Tibial artery (tissue), 4 donors: ENCODE data around the gene MMP21.

Source experiments
- DNase-seq, 2 donors: peaks; one replicate each; pipeline ENCODE4 v3.0.0-alpha.2; 2019
- H3K27ac ChIP-seq, 2 donors: fragments of 200-600 bp; sonication (generic) in 1 of 2; 1 replicate in 1 of 2; 2 replicates in 1 of 2; pipeline ENCODE4 v1.5.1; 2018 to 2019; ENCODE audit warnings: mild to moderate bottlenecking in 1 of 2
- H3K27me3 ChIP-seq, 2 donors: fragments of 200-600 bp; sonication (generic) in 1 of 2; one replicate each; pipeline versions ENCODE4 v1.5.1 to v1.6.0; 2016 to 2019
- H3K36me3 ChIP-seq, 3 donors: fragments of 200-600 bp; sonication (generic) in 2 of 3; one replicate each; pipeline ENCODE4 v1.5.1; 2016 to 2019; ENCODE audit warnings: mild to moderate bottlenecking in 2 of 3
- H3K4me1 ChIP-seq, 4 donors: fragments of 200-600 bp; sonication (generic) in 2 of 4; 1 replicate in 3 of 4; 2 replicates in 1 of 4; pipeline ENCODE4 v1.5.1; 2016 to 2019
- H3K4me3 ChIP-seq, 2 donors: fragments of 200-600 bp; sonication (generic) in 1 of 2; 1 replicate in 1 of 2; 2 replicates in 1 of 2; pipeline ENCODE4 v1.5.1; 2018 to 2019; ENCODE audit warnings: mild to moderate bottlenecking in 2 of 2
- H3K9me3 ChIP-seq, 3 donors: fragments of 200-600 bp; sonication (generic) in 1 of 3; one replicate each; pipeline ENCODE4 v1.5.1; 2016 to 2019
- intact Hi-C: fragments of 100-400 bp; cut with DNase I; formaldehyde crosslinking; loops from one replicate; pipeline ENCODE4 v1.15.0; 2023; ENCODE audit warnings: low total_unique reads
- TF ChIP-seq, protein P1 (sequence below), 2 experiments: fragments of 200-600 bp in 1 of 2; fragments of 450-650 bp in 1 of 2; IDR thresholded peaks; one replicate each; pipeline ENCODE4 v1.5.1; 2017 to 2019; ENCODE audit warnings: antibody characterized with exemption in 2 of 2, mild to moderate bottlenecking in 1 of 2, moderate library complexity in 1 of 2

The MMP21 gene, protein sequence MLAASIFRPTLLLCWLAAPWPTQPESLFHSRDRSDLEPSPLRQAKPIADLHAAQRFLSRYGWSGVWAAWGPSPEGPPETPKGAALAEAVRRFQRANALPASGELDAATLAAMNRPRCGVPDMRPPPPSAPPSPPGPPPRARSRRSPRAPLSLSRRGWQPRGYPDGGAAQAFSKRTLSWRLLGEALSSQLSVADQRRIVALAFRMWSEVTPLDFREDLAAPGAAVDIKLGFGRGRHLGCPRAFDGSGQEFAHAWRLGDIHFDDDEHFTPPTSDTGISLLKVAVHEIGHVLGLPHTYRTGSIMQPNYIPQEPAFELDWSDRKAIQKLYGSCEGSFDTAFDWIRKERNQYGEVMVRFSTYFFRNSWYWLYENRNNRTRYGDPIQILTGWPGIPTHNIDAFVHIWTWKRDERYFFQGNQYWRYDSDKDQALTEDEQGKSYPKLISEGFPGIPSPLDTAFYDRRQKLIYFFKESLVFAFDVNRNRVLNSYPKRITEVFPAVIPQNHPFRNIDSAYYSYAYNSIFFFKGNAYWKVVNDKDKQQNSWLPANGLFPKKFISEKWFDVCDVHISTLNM

DNA sequence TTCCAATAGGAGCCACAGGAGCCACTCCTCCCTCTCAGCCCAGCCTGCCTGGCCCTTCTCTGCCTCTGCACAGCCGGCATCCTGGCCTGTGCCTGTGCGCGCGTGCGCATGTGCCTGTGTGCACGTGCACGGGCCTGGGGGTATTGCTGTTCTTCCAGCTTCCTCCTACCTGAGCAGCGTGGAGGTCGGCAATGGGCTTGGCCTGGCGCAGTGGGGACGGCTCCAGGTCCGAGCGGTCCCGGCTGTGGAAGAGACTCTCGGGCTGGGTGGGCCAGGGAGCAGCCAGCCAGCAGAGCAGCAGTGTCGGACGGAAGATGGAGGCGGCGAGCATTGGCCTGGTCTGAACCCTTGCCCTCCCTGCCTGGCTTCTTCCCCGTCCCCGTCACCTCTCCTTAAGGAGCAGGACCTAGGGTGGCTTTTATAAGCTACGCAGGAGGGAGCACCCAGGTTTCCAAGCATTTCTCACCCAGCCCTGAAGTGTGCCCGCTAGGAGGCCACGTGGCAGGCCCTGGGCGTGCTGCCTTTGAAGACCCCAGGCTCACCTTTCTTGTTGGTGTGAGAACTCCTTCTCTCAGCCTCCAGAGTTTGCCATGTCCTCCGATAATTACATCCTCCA lies at the start of gene MMP21:
MMP21 (minus strand) TSS at position 331 of the 616 bp plus-strand sequence; CDS start at position 331, 0 bp downstream.
- Histone ChIP-seq H3K4me3 (no peak within 1 kb of the TSS), H3K9me3 (no peaks in the 10 kb centered on the region), H3K36me3 (no peaks in the 10 kb centered on the region), H3K27me3 (peaks cover 0 to 3% of the 10 kb centered on the region in 2 donors), H3K27ac (no peak within 1 kb of the TSS), H3K4me1 (no peaks in the 10 kb centered on the region)
- intact Hi-C loops, result no loop called here
- no peak for DNase-seq
- TF ChIP-seq, protein P1, sequence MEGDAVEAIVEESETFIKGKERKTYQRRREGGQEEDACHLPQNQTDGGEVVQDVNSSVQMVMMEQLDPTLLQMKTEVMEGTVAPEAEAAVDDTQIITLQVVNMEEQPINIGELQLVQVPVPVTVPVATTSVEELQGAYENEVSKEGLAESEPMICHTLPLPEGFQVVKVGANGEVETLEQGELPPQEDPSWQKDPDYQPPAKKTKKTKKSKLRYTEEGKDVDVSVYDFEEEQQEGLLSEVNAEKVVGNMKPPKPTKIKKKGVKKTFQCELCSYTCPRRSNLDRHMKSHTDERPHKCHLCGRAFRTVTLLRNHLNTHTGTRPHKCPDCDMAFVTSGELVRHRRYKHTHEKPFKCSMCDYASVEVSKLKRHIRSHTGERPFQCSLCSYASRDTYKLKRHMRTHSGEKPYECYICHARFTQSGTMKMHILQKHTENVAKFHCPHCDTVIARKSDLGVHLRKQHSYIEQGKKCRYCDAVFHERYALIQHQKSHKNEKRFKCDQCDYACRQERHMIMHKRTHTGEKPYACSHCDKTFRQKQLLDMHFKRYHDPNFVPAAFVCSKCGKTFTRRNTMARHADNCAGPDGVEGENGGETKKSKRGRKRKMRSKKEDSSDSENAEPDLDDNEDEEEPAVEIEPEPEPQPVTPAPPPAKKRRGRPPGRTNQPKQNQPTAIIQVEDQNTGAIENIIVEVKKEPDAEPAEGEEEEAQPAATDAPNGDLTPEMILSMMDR (IDR thresholded peaks at IDR 0.05), result no peak

DNA sequence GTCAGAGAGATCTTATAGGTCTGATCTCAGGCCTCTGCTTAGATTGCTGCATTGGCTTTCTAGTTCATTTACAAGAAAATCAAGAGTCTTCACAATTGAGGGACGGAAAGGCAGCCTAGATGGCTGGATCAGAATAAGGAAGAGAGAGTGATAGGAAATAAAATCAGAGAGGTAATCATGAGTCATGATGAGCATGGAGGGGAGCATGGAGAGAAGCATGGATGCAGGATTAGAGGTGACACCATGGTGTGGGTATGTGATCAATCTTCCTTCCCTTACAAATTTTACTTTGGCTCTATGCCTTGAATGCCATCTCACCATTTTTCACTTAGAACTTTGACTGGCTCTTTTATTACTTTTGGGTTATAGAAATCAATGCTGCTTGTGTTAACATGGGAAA lies 49.1 kb upstream of the MMP21 start:
- Histone ChIP-seq H3K9me3 (no peaks in the 10 kb centered on the region), H3K36me3 (peaks cover 17 to 34% (median 22%) of the 10 kb centered on the region in 3 donors), H3K27ac (no peak overlapping the region), H3K4me1 (peaks cover 0 to 36% (median 24%) of the 10 kb centered on the region in 4 donors), H3K27me3 (no peaks in the 10 kb centered on the region), H3K4me3 (peak overlapping the region; percentile 77 to 90)
- DNase-seq, result no peak
- intact Hi-C loops, result loop anchor here (10.0 kb wide), 1 partner anchor 100 kb away; no protein-coding TSS in a partner anchor
- TF ChIP-seq, protein P1 (IDR thresholded peaks at IDR 0.05), result no peak

DNA sequence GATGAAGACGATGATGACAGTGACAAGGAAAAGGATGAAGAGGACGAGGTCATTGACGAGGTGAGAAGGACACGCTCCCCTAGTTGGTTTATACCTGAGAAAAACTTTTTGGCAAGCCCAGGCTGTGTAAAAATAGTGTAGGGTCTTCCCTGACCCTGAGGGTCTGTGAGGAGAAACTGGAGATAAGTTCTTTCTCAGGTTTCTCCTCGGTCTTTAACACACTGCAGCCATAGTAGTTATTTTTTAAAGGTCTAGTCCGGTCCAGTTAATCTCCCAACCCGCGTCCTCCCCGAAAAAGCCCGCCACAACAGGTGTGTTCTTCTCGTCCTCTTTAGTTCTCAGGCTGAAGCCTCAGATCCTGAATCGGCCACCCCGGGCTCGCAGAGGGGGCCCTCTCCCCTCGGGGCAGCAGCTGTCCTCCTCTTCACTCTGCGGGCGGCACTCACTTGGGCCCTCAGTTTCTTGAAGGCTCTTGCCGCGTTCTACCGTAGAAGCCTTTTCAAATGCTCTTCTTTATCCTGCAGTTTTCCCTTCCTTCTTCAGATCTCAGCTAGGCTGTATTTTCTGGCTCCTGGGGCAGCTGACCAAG lies 48.1 kb upstream of the MMP21 start:
- Histone ChIP-seq H3K36me3 (peaks cover 7 to 24% (median 15%) of the 10 kb centered on the region in 3 donors), H3K9me3 (no peaks in the 10 kb centered on the region), H3K4me3 (peak overlapping the region; percentile 77 to 90), H3K27me3 (no peaks in the 10 kb centered on the region), H3K4me1 (peaks cover 0 to 36% (median 24%) of the 10 kb centered on the region in 4 donors), H3K27ac (peak overlapping the region; percentile 76 to 85)
- intact Hi-C loops, result loop anchor here (10.0 kb wide), 1 partner anchor 99 kb away; no protein-coding TSS in a partner anchor
- DNase-seq, result no peak
- TF ChIP-seq, protein P1 (IDR thresholded peaks at IDR 0.05), result no peak

DNA sequence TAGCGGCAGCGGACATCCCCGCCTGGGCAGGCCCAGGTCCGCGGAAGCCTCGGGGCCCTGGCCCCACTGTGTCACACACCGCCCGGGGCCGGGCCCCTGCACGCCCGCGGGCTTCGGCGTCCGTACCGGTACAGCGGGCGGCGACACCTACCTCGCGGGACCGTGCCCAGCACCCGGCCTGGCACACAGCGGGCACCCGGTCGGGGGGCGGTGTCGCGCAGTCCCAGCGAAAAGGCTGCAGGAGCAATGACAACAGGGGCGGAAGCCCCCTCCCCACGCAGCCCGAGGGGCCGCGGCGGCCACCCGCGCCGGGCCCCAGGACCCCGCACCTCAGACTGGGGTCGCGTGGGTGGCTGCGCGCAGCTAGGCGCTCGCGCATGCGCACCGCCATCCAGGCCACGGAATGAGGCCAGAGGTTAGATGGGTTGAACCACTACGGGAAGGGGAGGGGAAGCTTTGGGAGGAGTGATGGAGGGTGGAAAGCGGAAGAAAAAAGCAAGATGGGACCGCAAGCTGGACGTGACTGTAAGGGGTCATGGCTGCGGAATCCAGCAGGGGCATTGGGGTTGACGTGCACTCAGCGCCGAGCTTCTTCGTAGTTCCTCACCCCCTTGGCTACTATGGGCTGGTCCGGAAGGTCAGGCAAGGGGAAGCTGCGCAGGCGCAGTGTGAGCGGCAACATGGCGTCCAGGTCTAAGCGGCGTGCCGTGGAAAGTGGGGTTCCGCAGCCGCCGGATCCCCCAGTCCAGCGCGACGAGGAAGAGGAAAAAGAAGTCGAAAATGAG lies 47.4 kb upstream of the MMP21 start, which contains the start of the genes BCCIP and UROS:
BCCIP (plus strand) TSS at position 669 of the 785 bp plus-strand sequence; CDS start at position 681, 12 bp downstream.
UROS (minus strand) TSS at position 381 of the 785 bp plus-strand sequence. CDS start 6,759 bp downstream, outside the sequence.
- Histone ChIP-seq H3K4me1 (peaks cover 0 to 36% (median 24%) of the 10 kb centered on the region in 4 donors), H3K9me3 (no peaks in the 10 kb centered on the region), H3K27me3 (no peaks in the 10 kb centered on the region), H3K4me3 (peak within 1 kb of the TSS; percentile 77 to 90), H3K36me3 (peaks cover under 1 to 18% (median 9%) of the 10 kb centered on the region in 3 donors), H3K27ac (peak within 1 kb of the TSS; percentile 76 to 85)
- DNase-seq, result peak; percentile 89 to 93
- TF ChIP-seq, protein P1 (IDR thresholded peaks at IDR 0.05), result no peak
- intact Hi-C loops, result loop anchor here (10.0 kb wide), 1 partner anchor 98 kb away; no protein-coding TSS in a partner anchor
